T-helper 9 cell (primary cell): ENCODE data around the gene RAB9B.

Source experiments
- DNase-seq: peaks from one replicate; pipeline ENCODE4 v3.0.0-alpha.2; 2020

Gene RAB9B

DNA sequence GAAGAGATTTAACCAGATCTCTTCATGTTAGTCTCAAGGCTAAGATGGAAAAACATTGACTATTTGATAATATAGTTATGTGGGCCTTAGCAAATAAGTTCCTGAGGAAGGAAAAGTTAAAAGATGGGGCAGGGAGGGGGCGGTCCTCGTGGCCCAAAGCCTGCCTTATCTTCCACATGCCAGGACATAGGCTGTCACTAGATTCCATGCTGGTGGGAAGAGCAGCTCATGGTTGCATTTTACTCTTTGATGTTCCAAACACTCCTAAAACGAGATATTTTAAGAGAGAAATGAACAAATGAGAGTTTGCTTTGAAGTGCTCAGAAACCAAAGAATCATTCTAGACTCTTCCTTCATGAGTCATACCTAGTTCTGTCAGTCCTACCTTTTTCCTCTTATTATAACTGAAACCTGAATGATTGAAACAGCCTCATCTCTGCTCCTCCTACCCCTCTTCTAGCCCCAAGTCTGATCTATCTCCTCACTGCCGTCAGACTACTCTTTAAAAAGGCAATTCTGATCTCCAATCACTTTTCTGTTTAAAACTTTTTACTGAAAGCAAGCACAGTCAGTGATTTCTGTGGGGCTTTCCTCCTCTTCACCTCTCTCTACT is 25.1 kb downstream of the RAB9B start:
- no peak for DNase-seq

GRCh38 chrX:103805860-103806259 is 26.2 kb downstream of the RAB9B start:
- DNase-seq, result no peak

DNA sequence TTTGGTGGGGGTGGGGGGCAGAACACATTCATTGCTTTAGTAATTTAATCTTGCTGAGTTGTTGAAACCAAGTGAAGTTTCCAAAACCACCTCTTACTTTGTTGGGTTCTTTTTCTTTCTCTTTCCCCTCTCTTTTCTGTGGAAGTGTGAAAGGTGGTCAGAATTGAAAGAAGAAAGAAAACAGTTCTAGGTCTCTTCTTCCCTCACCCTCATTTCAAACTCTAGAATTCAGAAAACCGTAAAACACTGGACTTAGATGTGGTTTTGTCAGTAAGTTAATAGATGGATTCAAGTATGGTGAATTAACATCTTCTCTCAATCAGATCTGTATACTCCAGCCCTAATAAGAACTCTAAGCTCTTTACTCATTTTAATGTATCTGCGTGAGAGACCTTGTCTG is 31.7 kb downstream of the RAB9B start:
- DNase-seq, result no peak

DNA sequence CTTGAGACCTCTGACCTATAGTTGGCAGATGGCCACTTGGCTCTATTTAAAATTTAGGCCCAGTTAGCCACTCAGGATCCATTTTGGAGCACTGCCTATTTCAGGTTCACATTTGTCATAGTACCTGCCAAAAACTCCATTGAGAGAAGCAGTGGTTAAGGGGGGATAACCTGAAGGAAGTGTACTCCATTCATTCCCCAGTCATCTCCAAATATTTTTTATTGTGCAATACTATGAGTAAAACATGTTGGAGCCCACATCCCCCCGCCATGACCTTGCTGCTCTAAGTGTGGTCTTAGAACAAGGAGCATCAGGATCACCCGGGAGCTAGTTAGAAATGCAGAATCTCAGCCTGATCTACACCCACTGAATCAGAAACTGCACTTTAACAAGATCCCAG is 34.4 kb downstream of the RAB9B start:
- DNase-seq, result no peak

GRCh38 chrX:103794119-103794518 is 37.9 kb downstream of the RAB9B start:
- DNase-seq, result no peak

DNA sequence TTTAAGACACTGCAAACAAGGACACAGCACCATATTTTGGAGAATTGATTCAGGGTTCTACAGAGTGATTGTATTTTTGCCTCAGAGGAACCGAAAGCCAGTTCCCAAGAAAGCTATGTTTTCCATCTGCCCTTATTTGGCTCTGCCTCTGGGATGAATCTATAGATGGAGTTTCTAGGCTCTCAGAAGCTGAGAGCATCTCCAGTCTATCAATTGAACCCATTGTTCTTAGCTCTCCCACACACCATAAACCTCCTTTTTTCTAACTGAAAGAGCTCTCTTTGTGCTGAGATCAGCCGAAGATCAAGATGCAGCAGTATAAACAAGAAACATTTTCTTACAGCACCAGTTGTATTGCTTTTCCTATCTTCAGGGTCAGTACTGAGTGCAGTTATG is 38.5 kb downstream of the RAB9B start:
- DNase-seq, result no peak

DNA sequence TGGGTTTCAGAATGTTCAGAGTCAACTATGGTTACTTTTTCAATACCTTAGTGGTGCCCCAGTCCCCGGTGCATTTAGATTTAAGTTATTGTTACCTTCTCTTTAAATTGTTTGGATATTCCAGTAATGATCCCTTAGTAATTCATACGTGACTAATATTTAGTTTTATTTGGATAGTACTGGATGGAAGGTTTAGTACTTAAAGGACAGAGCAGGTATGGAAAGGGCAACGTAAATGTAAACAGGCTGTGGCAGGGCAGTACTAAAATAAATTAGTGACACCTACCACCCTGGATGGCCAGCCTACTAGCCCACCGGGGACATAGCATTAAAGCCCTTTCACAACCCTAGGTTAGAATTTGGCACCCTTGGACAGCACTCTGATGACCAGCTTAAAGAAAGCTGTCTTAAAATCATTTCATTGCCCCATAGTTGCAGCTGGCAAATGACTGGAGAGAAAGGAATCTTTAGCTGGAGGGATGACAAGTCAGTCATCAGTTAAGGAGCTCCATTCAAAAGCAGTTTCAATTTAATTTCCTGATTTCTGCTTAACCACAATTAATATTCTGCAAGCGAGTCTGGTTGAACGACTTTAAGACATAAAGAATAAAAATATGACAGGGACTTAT is 39.0 kb downstream of the RAB9B start:
- no peak for DNase-seq

DNA sequence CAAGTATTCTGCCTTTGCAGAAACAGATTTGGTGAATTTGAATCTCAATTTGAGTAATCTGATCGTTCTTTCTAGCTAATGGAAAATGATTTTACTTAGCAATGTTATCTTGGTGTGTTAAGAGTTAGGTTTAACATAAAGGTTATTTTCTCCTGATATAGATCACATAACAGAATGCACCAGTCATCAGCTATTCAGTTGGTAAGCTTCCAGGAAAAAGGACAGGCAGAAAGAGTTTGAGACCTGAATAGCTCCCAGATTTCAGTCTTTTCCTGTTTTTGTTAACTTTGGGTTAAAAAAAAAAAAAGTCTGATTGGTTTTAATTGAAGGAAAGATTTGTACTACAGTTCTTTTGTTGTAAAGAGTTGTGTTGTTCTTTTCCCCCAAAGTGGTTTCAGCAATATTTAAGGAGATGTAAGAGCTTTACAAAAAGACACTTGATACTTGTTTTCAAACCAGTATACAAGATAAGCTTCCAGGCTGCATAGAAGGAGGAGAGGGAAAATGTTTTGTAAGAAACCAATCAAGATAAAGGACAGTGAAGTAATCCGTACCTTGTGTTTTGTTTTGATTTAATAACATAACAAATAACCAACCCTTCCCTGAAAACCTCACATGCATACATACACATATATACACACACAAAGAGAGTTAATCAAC is 40.1 kb downstream of the RAB9B start:
- no peak for DNase-seq

- no peak for DNase-seq
Observed at GRCh38 chrX:103791228-103791627, 40.8 kb downstream of the RAB9B start.

DNA sequence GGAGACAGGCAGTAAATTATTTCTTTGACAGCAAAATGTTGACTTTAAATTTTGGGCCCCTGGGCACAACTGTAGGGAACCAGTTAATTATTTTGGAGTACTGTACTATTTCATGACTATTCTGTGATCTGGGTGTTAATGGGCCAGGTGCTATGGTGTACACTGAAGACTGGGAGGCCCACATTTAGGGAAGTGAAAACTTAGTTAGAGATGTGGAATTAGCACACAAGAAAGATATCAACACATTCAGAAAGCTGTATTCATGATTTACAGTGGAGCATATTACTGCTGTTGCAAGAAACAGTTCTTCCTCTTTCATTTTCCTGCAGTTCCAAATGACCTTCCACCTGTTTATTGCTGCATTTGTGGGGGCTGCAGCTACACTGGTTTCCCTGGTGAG is 43.1 kb downstream of the RAB9B start:
- DNase-seq, result no peak

GRCh38 chrX:103783971-103784370 is 48.1 kb downstream of the RAB9B start:
- no peak for DNase-seq

- no peak for DNase-seq
Observed at GRCh38 chrX:103783196-103783595, 48.9 kb downstream of the RAB9B start.

- DNase-seq, result no peak
Observed at GRCh38 chrX:103782640-103783039, 49.4 kb downstream of the RAB9B start.

DNA sequence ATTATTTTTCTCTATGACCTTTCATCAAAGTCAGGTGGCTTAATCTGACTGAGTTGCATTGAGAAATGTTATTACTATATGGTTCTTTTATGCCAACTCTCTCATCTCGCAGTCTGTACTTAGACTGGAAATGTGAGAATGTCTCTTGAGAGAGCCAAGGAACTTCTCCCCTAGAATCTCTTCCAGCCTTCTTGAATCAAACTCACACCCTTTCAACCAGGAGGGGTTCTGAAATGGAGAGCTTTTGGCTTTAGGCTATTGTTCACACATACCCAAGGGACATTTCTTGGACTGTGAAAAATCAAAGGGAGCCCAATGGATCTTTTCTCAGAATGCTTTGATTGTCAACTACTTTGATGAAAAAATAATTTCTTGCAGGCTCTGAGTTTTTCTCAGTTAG is 50.4 kb downstream of the RAB9B start:
- DNase-seq, result no peak

GRCh38 chrX:103781062-103781402 is 51.0 kb downstream of the RAB9B start:
- DNase-seq, result no peak

DNA sequence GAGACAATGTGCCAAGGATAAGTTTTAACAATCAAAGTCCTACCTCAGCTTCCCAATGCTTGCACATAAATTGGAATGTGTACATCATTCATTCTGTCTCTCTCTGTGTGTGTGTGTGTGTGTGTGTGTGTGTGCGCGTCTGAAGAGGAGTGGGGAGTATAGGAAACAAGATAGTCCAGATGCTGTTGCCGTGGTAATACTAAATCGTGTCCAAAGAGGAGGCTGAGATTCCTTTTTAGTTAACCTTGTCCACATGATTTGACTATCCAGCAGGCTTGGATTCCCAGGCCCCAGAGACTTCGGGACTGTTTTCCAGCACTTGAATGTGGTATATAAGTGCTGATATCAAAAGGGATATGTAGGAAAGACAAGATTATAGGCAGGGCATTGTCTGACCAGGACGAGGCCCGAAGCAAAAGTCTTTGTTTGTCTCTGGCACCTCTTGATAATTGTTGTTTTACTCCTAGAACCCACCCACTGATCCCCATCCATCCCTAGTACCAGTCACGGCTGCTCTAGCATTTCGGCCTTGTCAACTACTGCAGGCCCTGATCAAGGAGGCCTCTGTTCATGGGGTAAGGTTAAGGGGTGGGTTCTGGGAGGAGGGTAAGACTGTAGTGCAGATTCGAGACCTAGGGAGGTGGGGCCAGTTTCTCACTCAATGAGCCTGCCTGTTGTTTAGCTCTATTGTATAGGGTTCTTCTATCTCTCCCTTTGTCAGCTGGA is 51.6 kb downstream of the RAB9B start:
- DNase-seq, result no peak

- no peak for DNase-seq
Observed at GRCh38 chrX:103779141-103779789, 52.8 kb downstream of the RAB9B start.

DNA sequence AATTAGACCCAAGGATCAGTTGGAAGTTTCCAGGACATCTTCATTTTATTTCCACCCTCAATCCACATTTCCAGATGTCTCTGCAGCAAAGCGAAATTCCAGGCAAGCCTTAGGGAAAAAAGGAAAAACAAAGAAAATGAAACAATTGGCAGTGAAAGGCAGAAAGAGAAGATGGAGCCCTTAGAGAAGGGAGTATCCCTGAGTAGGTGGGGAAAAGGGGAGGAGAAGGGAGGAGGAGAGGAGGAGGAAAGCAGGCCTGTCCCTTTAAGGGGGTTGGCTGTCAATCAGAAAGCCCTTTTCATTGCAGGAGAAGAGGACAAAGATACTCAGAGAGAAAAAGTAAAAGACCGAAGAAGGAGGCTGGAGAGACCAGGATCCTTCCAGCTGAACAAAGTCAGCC is 55.5 kb downstream of the RAB9B start, which contains the start of gene PLP1:
Gene PLP1 (plus strand): TSS at position 295 of the 400 bp plus-strand sequence. CDS start 156 bp downstream, outside the sequence.
- DNase-seq, result no peak

- no peak for DNase-seq
Observed at GRCh38 chrX:103774070-103774642, 57.9 kb downstream of the RAB9B start.

GRCh38 chrX:103773445-103773844 is 58.6 kb downstream of the RAB9B start:
- DNase-seq, result no peak
